Measurements from ENCODE around the gene NAA11. TPM values are rescaled to one million over a fixed set of nuclear protein-coding genes. Genes with fewer than 3 reads are reported as not detected.

The NAA11 gene
- total and polyA plus RNA-seq, 2 donors (not counting 1 experiment from before 2014, with no cell fraction given) = not detected

DNA sequence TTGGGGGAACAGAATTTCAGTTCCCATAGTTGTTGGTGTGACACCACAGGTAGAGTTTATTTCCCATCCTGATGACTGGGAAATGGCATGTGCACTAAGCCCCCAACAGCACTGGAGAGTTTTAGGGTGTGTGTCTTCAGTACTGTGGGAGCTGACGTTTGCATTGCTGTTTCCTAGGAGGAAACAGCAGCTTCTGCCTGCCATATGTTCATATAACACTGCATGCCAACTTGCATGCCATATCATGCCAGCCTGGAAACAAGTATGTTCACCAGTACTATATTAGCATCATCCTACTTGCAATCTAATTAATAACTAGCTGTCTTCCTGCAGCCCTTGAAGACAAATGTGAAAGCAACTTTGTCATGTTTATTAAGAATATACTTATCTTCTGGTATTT is 58.2 kb downstream of the NAA11 start:
- Histone ChIP-seq H2AFZ (ENCODE audit: low read length) (no peak overlapping the region), H3K9ac (ENCODE audit: insufficient read depth, low read length) (no peak overlapping the region), H3K27ac (ENCODE audit: insufficient read depth, low read length) (no peak overlapping the region), H4K20me1 (ENCODE audit: control insufficient read depth, extremely low read depth, insufficient read depth, low read length) (no peaks in the 10 kb centered on the region), H3K27me3 (ENCODE audit: control insufficient read depth, insufficient read depth, low read length) (no peaks in the 10 kb centered on the region), H3K79me2 (ENCODE audit: control insufficient read depth, insufficient read depth, low read length) (no peaks in the 10 kb centered on the region), H3K4me1 (ENCODE audit: control insufficient read depth, extremely low read depth, insufficient read depth, low read length) (no peaks in the 10 kb centered on the region), H3K4me2 (ENCODE audit: extremely low read depth, insufficient read depth, low read length) (no peak overlapping the region), H3K36me3 (ENCODE audit: control insufficient read depth, insufficient read depth, low read length) (no peaks in the 10 kb centered on the region), H3K4me3 (replicated peaks in 1 of 4; ENCODE audit: control extremely low read depth in 1 of 4, insufficient read depth in 1 of 4, low read depth in 3 of 4, low read length in 4 of 4) (no peak overlapping the region), H3K9me3 (ENCODE audit: control insufficient read depth, insufficient read depth, low read depth, low read length) (no peaks in the 10 kb centered on the region)
- no peak for DNase-seq (ENCODE audit: low read depth in 2 of 2)
- TF ChIP-seq CTCF (conservative IDR thresholded peaks at IDR 0.05 in 1 of 2, IDR thresholded peaks at IDR 0.05 in 1 of 2; ENCODE audit: low read depth in 1 of 2, low read length in 2 of 2) (no peak), EZH2 (IDR thresholded peaks at IDR 0.05; ENCODE audit: low read length, missing control alignments) (no peak)

Other genes starting within 250 kb of the NAA11 start
- not detected in 2 replicates for gene GK2, start 82.2 kb upstream of the NAA11 start, total RNA-seq
- gene GK2, start 82.2 kb upstream of the NAA11 start, polyA plus RNA-seq = not detected in 2 replicates